Loucy (cell line): ENCODE results near the gene TPSB2.
"Not testable (repeated sequence)": the region's sequence is repeated elsewhere in the genome, so short reads cannot be mapped to it uniquely, and the experiment has no call there.

ENCODE experiments used
- CTCF ChIP-seq: fragments of 200-600 bp; sonication (generic); conservative IDR thresholded peaks from 2 replicates; pipeline ENCODE4 v1.5.1; 2014; ENCODE audit warnings: mild to moderate bottlenecking, antibody characterized with exemption, low read length
- EZH2phosphoT487 ChIP-seq: fragments of 200-600 bp; IDR thresholded peaks from 2 replicates; pipeline ENCODE4 v1.6.1; 2018; ENCODE audit warnings: antibody characterized with exemption, mild to moderate bottlenecking, moderate library complexity, borderline replicate concordance

GRCh38 chr16:1231301-1231700, 1.3 kb upstream of the TPSB2 start:
- TF ChIP-seq CTCF, EZH2phosphoT487: not testable (repeated sequence)
